Measurements from ENCODE around the gene GPR4. TPM values are rescaled to one million over a fixed set of nuclear protein-coding genes. Genes with fewer than 3 reads are reported as not detected.

The GPR4 gene
- total RNA-seq, 4 donors from 2014 or later: 6.0 to 29.4 (median 12.0) TPM

- DNase-seq (ENCODE audit: low spot score): no peak
- ATAC-seq (ENCODE audit: low FRiP score): no peak
Observed at GRCh38 chr19:45595814-45596213, 6.2 kb downstream of the GPR4 start.

DNA sequence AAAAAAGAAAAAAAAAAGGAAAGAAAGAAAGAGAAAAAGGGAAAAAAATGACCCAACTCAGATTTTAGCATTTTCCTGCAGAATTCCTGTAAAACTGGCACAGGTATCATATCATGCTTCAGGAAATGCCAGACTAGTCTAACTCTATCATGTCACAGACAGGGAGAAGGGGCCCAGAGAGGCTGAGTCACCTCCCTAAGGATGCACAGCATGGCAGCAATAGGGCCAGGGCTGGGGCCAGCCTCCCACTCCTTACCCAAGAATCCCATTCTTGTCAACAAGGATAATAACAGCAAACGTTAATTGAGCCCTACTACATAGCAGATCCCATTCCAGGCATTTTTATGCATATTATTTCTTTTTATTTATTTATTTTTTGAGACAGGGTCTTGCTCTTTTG, 8.5 kb downstream of the GPR4 start:
- TF ChIP-seq, protein P1, sequence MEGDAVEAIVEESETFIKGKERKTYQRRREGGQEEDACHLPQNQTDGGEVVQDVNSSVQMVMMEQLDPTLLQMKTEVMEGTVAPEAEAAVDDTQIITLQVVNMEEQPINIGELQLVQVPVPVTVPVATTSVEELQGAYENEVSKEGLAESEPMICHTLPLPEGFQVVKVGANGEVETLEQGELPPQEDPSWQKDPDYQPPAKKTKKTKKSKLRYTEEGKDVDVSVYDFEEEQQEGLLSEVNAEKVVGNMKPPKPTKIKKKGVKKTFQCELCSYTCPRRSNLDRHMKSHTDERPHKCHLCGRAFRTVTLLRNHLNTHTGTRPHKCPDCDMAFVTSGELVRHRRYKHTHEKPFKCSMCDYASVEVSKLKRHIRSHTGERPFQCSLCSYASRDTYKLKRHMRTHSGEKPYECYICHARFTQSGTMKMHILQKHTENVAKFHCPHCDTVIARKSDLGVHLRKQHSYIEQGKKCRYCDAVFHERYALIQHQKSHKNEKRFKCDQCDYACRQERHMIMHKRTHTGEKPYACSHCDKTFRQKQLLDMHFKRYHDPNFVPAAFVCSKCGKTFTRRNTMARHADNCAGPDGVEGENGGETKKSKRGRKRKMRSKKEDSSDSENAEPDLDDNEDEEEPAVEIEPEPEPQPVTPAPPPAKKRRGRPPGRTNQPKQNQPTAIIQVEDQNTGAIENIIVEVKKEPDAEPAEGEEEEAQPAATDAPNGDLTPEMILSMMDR (IDR thresholded peaks at IDR 0.05): no peak
- DNase-seq (ENCODE audit: low spot score): no peak
- ATAC-seq (ENCODE audit: low FRiP score): no peak

More at GRCh38 chr19:45595814-45596213, 6.2 kb downstream of the GPR4 start:
- TF ChIP-seq, protein P1 (IDR thresholded peaks at IDR 0.05): no peak

DNA sequence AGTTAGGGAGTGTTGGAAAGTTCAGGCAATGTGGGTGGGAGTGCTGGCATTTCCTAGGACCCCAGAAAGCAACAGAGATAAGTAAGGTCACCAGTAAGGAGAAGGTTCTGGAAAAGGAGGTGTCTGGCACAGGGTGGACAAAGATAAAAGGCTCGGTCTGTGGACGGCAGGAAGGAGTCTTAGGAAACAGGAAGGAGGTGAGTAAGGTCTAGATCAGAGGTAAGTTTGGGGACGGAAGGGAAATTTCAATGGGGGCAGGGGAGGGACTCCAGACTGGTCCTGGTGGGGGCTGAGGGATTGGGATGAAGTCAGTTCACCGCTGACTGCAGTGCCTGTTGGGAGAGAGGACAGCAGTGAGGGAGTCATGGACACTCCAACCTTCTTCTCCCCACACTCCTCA, 9.6 kb downstream of the GPR4 start:
- ATAC-seq (ENCODE audit: low FRiP score): no peak
- DNase-seq (ENCODE audit: low spot score): no peak
- TF ChIP-seq, protein P1 (IDR thresholded peaks at IDR 0.05): no peak

DNA sequence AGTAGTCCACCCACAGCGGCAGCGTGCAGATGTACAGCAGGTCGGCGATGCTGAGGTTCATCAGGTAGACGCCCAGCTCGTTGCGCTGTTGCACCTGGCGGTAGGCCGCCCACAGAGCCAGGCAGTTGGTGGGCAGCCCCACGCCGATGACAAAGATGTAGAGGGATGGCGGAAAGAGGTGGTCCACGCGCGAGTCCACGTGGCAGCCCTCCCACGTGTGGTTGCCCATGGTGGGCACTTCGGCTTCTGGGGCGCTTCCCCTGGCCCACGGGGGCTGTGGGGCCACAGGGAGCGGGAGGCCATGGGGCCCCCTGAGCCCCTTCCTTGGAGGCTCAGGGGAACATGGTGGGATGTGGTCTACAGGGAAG, 10.4 kb downstream of the GPR4 start:
- ATAC-seq (ENCODE audit: low FRiP score): no peak
- no peak for DNase-seq (ENCODE audit: low spot score)
- TF ChIP-seq, protein P1 (IDR thresholded peaks at IDR 0.05): no peak

DNA sequence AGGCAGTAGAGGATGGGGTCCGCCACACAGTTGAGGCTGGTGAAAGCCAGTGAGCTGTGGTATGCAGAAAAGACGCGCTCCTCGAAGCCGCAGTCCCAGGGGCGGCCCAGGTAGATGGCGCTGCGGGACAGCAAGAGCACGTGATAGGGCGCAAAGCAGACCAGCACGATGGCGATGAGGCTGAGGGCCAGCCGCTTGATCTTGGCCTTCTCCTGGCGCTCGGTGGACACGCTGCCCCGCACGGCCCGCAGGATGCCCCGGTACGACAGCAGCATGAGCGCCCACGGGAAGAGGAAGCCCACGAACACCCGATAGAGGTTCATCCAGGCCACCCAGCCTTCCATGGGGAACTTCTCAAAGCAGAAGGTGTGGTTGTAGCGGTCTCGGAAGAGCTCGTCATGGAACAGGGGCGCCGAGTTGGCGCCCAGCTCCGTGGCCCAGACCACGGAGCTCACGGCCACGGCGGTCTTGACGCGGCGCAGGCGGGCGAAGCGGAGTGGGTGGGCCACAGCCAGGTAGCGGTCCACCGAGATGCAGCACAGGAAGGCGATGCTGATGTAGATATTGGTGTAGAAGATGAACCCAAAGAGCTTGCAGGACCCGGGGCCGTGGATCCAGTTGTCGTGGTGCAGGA, 10.9 kb downstream of the GPR4 start:
- ATAC-seq (ENCODE audit: low FRiP score) (no peak), DNase-seq (ENCODE audit: low spot score) (no peak)
- TF ChIP-seq, protein P1 (IDR thresholded peaks at IDR 0.05): no peak

DNA sequence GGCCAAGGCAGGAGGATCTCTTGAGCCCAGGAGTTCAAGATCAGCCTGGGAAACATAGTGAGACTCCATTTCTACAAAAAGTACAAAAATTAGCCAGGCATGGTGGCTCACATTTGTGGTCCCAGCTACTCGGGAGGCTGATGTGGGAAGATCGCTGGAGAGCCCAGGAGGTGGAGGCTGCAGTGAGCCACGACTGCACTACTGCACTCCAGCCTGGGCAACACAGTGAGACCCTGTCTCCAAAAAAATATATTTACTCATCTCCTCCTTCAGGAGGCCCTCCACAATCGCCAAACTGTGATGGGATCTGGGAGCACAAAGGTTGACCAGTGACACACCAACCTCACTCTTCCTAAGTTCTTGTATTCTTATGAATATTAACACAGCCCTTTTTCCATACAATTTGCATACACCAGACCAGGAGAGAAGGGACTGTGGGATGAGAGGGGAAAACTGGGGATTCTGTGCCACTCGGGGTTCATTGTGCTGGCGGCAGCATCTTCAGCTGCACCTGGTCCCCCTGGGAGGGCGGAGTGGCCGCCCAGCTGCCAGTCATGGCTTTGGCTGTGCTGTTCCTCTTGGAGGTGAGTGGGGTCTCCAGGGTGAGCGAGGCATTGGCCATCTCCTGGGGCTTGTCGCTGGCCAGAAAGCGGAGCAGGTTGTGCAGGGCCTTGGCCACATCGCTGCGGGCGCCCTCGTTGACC, 11.6 kb downstream of the GPR4 start:
- ATAC-seq (ENCODE audit: low FRiP score): no peak
- TF ChIP-seq, protein P1 (IDR thresholded peaks at IDR 0.05): no peak

GRCh38 chr19:45589768-45590167, 12.2 kb downstream of the GPR4 start:
- TF ChIP-seq, protein P1 (IDR thresholded peaks at IDR 0.05): no peak
- ATAC-seq (ENCODE audit: low FRiP score): no peak
- DNase-seq (ENCODE audit: low spot score): no peak

More for the DNA sequence above, 11.6 kb downstream of the GPR4 start:
- DNase-seq (ENCODE audit: low spot score): no peak

All from omental fat pad (tissue), 4 donors.